ENCODE results near the gene CDH3.

The CDH3 gene

DNA sequence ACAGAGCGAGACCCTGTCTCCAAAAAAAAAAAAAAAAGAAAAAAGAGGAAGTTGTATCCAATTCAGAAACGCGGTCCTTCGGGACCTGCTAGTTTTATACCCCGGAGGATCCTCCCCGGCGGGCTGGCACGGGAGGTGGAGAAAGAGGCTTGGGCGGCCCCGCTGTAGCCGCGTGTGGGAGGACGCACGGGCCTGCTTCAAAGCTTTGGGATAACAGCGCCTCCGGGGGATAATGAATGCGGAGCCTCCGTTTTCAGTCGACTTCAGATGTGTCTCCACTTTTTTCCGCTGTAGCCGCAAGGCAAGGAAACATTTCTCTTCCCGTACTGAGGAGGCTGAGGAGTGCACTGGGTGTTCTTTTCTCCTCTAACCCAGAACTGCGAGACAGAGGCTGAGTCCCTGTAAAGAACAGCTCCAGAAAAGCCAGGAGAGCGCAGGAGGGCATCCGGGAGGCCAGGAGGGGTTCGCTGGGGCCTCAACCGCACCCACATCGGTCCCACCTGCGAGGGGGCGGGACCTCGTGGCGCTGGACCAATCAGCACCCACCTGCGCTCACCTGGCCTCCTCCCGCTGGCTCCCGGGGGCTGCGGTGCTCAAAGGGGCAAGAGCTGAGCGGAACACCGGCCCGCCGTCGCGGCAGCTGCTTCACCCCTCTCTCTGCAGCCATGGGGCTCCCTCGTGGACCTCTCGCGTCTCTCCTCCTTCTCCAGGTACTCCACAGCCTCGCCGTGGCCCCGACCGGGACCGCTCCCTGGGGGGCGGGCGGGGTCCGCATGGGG lies at the start of gene CDH3:
Gene CDH3 (plus strand): TSS at position 596 of the 779 bp plus-strand sequence. CDS start 70 bp downstream, at position 666.
- H3K4me3 ChIP-seq (ENCODE audit: low read length), result no peak within 1 kb of the TSS
- no peak for TF ChIP-seq ZNF274 (IDR thresholded peaks at IDR 0.05; ENCODE audit: low read depth, low read length)

DNA sequence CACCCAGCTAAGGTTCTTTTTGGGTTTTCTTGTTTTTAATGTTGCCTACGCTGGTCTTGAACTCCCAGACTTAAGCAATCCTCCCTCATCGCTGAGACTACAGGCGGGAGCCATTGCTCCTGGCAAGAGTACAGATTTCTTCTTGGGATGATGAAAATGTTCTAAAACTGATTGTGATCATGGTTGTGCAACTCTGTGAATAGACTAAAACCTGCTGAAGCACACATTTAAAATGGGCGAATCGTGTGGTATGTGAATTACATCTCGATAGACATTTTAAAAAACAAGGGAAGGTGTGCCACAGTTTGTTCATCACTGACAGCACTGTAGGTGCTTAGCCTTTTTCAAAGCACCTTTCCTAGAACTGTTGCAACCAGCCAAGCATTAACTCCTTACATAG lies 48.8 kb upstream of the CDH3 start:
- H3K4me3 ChIP-seq (ENCODE audit: low read length), result no peak overlapping the region
- no peak for TF ChIP-seq ZNF274 (IDR thresholded peaks at IDR 0.05; ENCODE audit: low read depth, low read length)

DNA sequence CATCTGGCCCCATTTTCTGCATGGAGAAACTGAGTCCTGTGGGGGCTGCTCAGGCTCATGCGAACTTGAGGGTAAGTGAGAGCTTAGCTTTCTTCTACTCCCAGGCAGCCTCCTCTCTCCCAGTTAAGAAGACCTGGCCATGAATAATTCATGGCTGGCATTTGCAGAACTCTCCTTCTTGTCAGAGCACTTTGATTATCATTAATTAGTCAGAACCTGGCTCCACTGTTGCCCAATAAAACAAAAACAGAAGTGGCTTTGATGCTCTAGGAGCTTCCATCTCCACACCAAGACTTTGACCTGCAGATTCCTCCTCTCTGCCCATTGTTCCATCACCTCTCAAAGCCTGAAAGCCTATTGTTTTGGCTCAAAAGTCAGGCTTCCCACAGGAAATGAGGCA lies 45.5 kb upstream of the CDH3 start:
- TF ChIP-seq ZNF274 (IDR thresholded peaks at IDR 0.05; ENCODE audit: low read depth, low read length), result no peak
- no peak overlapping the region for H3K4me3 ChIP-seq (ENCODE audit: low read length)

DNA sequence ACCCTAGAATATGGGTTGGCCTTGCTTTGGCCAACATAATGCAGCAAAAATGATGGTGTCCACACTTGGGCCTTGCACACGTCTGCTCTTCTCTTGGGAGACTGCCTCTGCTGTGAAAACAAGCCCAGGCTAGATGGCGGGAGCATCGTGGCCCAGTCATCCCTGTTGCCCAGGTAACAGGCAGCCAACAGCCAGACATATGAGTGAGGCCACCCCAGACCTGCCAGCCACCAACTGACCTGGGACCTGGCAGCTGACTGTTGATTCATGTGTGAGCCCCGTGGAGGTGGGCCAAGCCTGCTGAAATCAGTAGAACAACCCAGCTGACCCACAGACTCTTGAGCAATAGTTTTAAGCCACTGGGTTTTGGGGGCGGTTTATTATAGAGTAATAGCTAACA lies 39.4 kb upstream of the CDH3 start:
- TF ChIP-seq ZNF274 (IDR thresholded peaks at IDR 0.05; ENCODE audit: low read depth, low read length), result no peak
- H3K4me3 ChIP-seq (ENCODE audit: low read length), result no peak overlapping the region

DNA sequence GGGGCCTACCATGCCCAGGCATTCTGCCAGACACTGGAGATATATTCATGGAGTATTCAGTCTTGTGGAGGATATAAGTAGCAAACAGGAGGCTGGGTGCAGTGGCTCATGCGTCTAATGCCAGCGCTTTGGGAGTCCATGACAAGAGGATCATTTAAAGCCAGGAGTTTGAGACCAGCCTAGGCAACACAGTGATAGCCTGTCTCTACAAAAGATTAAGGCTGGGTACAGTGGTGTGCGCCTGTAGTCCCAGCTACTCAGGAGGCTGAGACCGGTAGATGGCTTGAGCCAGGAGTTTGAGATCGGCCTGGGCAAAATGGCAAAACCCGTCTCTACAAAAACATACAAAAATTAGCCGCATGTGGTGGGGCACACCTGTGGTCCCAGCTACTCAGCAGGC lies 37.7 kb upstream of the CDH3 start:
- no peak for TF ChIP-seq ZNF274 (IDR thresholded peaks at IDR 0.05; ENCODE audit: low read depth, low read length)
- no peak overlapping the region for H3K4me3 ChIP-seq (ENCODE audit: low read length)

DNA sequence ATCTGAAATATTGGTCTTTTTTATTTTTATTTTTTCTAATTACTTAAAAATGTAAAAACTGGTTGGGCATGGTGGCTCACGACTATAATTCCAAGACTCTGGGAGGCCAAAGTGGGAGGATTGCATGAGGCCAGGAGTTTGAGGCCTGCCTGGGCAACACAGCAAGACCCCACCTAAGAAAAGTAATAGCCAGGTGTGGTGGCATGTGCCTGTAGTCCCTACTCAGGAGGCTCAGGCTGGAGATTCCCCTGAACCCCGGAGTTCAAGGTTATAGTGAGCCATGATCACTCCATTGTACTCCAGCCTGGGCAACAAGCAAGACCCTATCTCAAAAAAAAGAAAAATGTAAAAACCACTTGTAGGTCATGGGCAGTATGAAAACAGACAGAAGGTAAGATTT lies 36.8 kb upstream of the CDH3 start:
- no peak overlapping the region for H3K4me3 ChIP-seq (ENCODE audit: low read length)
- no peak for TF ChIP-seq ZNF274 (IDR thresholded peaks at IDR 0.05; ENCODE audit: low read depth, low read length)

DNA sequence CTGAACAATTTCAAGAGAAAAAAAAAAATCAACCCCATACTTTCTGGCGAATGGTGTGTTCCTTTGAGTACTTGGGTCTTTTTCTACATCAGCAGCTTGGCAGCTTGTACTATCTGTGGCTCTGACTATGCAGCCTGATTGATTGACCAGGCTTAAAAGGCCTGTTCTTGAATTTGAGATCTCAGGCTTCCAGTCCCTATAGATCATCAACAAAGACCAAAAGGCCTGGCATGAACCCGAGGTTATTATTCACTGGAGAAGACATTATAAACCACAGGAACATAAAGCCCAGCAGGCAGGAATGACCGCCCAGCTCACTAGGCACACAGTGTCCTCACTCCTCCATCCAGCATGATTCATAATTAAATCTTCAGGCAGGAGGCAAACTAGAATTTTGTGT lies 32.1 kb upstream of the CDH3 start:
- H3K4me3 ChIP-seq (ENCODE audit: low read length), result no peak overlapping the region
- TF ChIP-seq ZNF274 (IDR thresholded peaks at IDR 0.05; ENCODE audit: low read depth, low read length), result no peak

DNA sequence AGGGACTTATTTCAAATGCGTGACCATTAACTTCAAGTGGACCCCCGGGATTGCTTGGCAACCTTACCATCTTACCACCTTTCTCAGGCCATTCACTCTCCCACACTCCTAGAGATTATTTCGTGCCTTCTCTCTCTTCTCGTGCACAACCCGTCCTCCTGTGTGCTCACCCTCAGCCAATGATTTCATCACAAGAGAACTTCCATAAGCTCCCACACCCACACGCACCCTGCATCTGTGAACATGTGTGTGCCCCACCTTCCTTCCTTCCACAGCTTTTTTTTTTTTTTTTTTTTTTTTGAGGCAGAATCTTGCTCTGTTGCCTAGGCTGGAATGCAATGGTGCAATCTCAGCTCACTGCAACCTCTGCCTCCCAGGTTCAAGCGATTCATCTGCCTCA lies 27.4 kb upstream of the CDH3 start:
- no peak overlapping the region for H3K4me3 ChIP-seq (ENCODE audit: low read length)
- TF ChIP-seq ZNF274 (IDR thresholded peaks at IDR 0.05; ENCODE audit: low read depth, low read length), result no peak

DNA sequence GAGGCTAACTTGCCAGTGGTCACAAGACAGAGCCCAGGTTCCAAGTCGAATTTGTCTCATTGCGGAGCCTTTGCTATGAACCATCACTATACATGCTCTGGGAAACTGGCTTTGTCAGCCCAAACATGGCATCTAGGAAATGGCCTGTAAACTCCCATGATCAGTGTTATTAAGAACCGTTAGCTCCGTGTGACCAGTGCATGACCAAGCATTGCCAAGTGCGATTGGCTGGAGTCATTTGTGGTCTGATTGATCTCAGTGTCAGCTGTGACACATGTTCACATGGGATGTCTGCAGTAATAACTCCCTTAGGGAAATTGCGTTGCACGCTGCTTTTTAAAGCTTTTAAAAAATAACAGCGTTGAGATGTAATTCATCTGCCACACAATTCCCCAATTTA lies 18.6 kb upstream of the CDH3 start:
- no peak for TF ChIP-seq ZNF274 (IDR thresholded peaks at IDR 0.05; ENCODE audit: low read depth, low read length)
- no peak overlapping the region for H3K4me3 ChIP-seq (ENCODE audit: low read length)

DNA sequence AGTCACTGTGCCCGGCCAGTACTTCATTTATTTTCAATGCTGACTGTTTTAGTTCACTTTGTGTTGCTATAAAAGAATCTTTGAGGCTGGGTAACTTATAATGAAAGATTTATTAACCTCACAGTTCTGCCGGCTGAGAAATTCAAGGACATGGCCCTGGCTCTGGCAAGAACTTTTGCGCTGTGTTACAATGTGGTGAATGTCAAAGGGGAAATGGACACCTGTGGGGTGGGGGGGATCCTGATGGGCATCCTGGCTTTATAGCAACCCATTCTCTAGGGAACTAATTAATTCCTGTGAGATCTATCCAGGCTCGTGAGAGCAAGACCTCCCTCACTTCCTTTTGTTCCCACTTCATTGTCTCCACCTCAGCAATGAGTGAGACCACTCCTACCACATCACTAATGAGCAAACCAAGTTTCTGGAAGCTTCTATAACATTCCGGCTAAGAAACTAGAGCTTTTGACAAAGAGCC lies 17.1 kb upstream of the CDH3 start:
- no peak for TF ChIP-seq ZNF274 (IDR thresholded peaks at IDR 0.05; ENCODE audit: low read depth, low read length)

DNA sequence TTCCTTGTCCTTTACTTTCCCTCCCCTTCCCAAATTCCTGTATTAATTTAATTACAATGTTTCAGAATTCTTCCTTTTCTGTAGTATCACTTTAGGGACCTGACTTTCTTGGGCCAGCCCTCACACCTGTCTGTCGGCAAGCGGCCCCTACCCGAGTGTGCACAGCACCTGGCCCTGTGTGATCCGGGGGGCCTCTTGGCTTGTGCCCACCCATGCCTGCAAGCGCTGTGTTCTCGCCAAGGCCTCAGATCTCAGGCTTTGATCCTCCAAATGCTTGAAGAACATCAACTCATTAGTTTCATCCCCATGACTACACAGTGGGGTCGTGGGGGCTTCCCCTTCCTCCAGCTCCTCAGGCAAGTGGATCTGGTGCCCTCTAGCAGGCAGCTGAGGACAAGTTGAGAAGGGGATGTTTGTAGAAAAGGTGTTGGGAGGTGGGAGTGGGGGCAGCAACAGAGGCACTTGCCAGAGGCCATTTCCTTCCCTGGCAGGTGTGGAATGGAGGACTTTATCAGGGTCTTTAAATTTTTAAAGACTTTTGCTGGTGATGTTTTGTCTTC lies 15.7 kb upstream of the CDH3 start:
- TF ChIP-seq ZNF274 (IDR thresholded peaks at IDR 0.05; ENCODE audit: low read depth, low read length), result no peak
- H3K4me3 ChIP-seq (ENCODE audit: low read length), result no peak overlapping the region

More for the DNA sequence above, 17.1 kb upstream of the CDH3 start:
- H3K4me3 ChIP-seq (ENCODE audit: low read length), result no peak overlapping the region

DNA sequence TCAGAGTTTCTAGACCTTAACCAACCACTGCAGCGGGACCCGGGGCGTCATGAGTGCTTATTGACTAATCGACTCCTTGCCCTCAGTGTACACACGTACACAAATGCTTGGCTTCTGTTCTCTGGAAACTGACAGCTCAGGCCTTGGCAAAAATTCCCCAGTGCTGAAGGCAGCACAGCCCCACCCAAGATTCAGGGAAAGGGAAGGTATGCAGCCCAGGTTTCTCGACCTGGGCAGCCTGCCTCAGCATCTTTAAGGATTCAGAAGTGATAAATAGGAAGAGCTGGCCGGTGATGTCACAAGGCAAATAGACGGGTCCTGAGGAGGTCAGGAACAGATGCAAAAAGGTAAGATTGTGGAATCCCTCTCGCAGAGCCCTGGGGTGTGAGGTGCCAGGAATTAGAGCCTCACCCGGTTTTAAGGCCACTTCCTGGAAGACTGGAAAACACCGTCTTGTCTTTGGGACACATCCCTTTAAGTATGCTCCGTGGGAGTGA lies 9.0 kb upstream of the CDH3 start:
- no peak for TF ChIP-seq ZNF274 (IDR thresholded peaks at IDR 0.05; ENCODE audit: low read depth, low read length)
- H3K4me3 ChIP-seq (ENCODE audit: low read length), result no peak overlapping the region

DNA sequence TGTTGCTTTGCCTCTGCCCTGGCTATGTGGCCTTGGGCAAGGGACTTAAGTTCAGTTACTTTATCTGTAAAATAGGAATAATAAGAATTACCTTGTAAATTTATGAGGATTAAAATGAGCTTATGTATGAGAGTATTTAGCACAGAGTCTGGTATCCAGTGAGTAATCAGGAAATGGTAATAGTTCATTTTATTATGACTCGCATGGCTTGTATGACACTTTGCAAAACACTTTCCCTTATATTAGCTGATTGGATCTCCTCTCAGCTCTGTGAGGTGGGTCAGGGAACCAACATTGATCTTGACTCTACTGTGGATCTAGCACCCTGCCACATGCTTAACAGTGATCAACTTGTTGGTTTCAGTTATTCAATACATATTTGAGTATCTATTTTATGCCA lies 8.3 kb upstream of the CDH3 start:
- no peak for TF ChIP-seq ZNF274 (IDR thresholded peaks at IDR 0.05; ENCODE audit: low read depth, low read length)
- no peak overlapping the region for H3K4me3 ChIP-seq (ENCODE audit: low read length)

DNA sequence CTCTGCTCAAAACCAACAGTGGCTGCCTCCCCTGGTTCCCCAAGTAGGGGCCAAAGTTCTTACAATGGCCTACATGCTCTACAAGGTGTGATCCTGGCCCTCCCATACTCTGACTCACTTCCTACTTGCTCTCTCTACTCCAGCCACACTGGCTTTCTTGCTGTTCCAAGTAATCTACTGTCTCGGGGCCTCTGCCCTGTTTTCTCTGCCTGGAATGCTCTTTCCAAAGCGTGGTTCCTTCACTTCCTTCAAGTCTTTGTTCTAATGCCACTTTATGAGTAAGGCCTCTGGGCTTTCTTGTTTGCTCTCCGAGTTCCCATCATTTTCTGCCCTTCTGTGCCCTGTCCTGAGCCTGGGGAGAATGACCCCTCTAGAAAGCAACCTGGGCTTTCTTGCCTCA lies 4.1 kb upstream of the CDH3 start:
- H3K4me3 ChIP-seq (ENCODE audit: low read length), result no peak overlapping the region
- no peak for TF ChIP-seq ZNF274 (IDR thresholded peaks at IDR 0.05; ENCODE audit: low read depth, low read length)

DNA sequence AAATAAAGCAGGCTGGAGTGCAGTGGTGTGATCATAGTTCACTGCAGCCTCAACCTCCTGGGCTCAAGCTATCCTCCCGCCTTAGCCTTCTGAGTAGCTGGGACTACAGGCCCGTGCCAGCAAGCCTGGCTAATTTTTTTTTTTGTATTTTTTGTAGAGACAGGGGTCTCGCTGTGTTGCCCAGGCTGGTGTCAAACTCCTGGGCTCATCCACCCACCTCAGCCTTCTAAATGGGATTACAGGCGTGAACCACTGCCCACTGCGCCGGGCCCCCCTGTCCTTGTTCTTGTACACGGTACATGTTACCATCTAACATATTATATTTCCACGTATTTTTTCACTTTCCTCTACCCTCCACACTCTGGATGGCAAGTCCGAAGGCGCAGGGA lies 3.1 kb upstream of the CDH3 start:
- H3K4me3 ChIP-seq (ENCODE audit: low read length), result no peak overlapping the region
- TF ChIP-seq ZNF274 (IDR thresholded peaks at IDR 0.05; ENCODE audit: low read depth, low read length), result no peak
